Neuronal stem cell (in vitro differentiated cells): Measurements from ENCODE around the gene PIEZO2.

Experiments used
- DNase-seq: peaks from one replicate; pipeline ENCODE4 v3.0.0-alpha.2; 2013; ENCODE audit warnings: low spot score
- H2AFZ ChIP-seq: one replicate; pipeline ENCODE4 v1.6.1; 2013; ENCODE audit warnings: mild to moderate bottlenecking, low read length, inconsistent platforms
- H2AK5ac ChIP-seq: 2 replicates; pipeline ENCODE4 v1.6.1; 2013; ENCODE audit warnings: low read depth, mild to moderate bottlenecking, inconsistent platforms, low read length, moderate library complexity, mixed read lengths
- H2BK120ac ChIP-seq: 2 replicates; pipeline ENCODE4 v1.6.1; 2013; ENCODE audit warnings: low read depth, mild to moderate bottlenecking, inconsistent platforms, low read length, moderate library complexity, mixed read lengths
- H2BK12ac ChIP-seq: one replicate; pipeline ENCODE4 v1.6.1; 2013; ENCODE audit warnings: low read length, inconsistent platforms
- H2BK15ac ChIP-seq: 2 replicates; pipeline ENCODE4 v1.6.1; 2013; ENCODE audit warnings: mild to moderate bottlenecking, low read length, inconsistent platforms, mixed read lengths
- H2BK5ac ChIP-seq: one replicate; pipeline ENCODE4 v1.6.1; 2013; ENCODE audit warnings: inconsistent platforms, mild to moderate bottlenecking, low read length, moderate library complexity
- H3K14ac ChIP-seq: one replicate; pipeline ENCODE4 v1.6.1; 2013; ENCODE audit warnings: low read length, inconsistent platforms
- H3K18ac ChIP-seq: 2 replicates; pipeline ENCODE4 v1.6.1; 2013; ENCODE audit warnings: low read length, inconsistent platforms
- H3K23ac ChIP-seq: 2 replicates; pipeline ENCODE4 v1.6.1; 2013; ENCODE audit warnings: low read depth, mild to moderate bottlenecking, mixed read lengths, low read length, inconsistent platforms; ENCODE audit not compliant: poor library complexity
- H3K27ac ChIP-seq: replicated peaks from 3 replicates; pipeline ENCODE4 v1.5.1; 2013; ENCODE audit warnings: low read length, inconsistent platforms
- H3K27me3 ChIP-seq, 3 experiments: 2 replicates each; pipeline ENCODE4 v1.6.1; 2013; ENCODE audit warnings: low read length in 3 of 3, mild to moderate bottlenecking in 2 of 3, inconsistent platforms in 1 of 3, low read depth in 1 of 3, mixed read lengths in 1 of 3, moderate library complexity in 1 of 3; ENCODE audit not compliant: control insufficient read depth in 3 of 3, insufficient read depth in 3 of 3
- H3K36me3 ChIP-seq, 2 donors: replicated peaks in 1 of 2; 2 replicates each; pipeline ENCODE4 v1.6.1; 2013; ENCODE audit warnings: low read length in 2 of 2; ENCODE audit not compliant: control insufficient read depth in 2 of 2, insufficient read depth in 2 of 2
- H3K4ac ChIP-seq: 2 replicates; pipeline ENCODE4 v1.6.1; 2013; ENCODE audit warnings: inconsistent platforms, mild to moderate bottlenecking, low read length, moderate library complexity
- H3K4me1 ChIP-seq, 2 donors: 1 replicate in 1 of 2; 2 replicates in 1 of 2; pipeline ENCODE4 v1.6.1; 2013; ENCODE audit warnings: low read length in 2 of 2, low read depth in 1 of 2; ENCODE audit not compliant: control insufficient read depth in 2 of 2, insufficient read depth in 1 of 2
- H3K4me2 ChIP-seq: one replicate; pipeline ENCODE4 v1.6.1; 2013; ENCODE audit warnings: mild to moderate bottlenecking, low read length, inconsistent platforms; ENCODE audit not compliant: insufficient read depth, poor library complexity, severe bottlenecking
- H3K4me3 ChIP-seq, 2 donors: 2 replicates each; pipeline ENCODE4 v1.5.1; 2013; ENCODE audit warnings: low read length in 2 of 2, mild to moderate bottlenecking in 2 of 2, inconsistent platforms in 1 of 2, moderate library complexity in 1 of 2
- H3K79me1 ChIP-seq: one replicate; pipeline ENCODE4 v1.6.1; 2013; ENCODE audit warnings: low read depth, mild to moderate bottlenecking, inconsistent platforms, low read length, moderate library complexity
- H3K9ac ChIP-seq: one replicate; pipeline ENCODE4 v1.6.1; 2013; ENCODE audit warnings: mild to moderate bottlenecking, low read depth, low read length, inconsistent platforms; ENCODE audit not compliant: poor library complexity
- H3K9me3 ChIP-seq, 2 donors: replicated peaks in 1 of 2; 2 replicates each; pipeline versions ENCODE3 to v1.6.1; 2013; ENCODE audit warnings: low read length in 2 of 2, mild to moderate bottlenecking in 2 of 2, inconsistent platforms in 1 of 2, low read depth in 1 of 2, mixed read lengths in 1 of 2, moderate library complexity in 1 of 2; ENCODE audit not compliant: control insufficient read depth in 2 of 2, insufficient read depth in 1 of 2
- H4K8ac ChIP-seq: one replicate; pipeline ENCODE4 v1.6.1; 2013; ENCODE audit warnings: low read depth, mild to moderate bottlenecking, inconsistent platforms, low read length, moderate library complexity
- H4K91ac ChIP-seq: one replicate; pipeline ENCODE4 v1.6.1; 2013; ENCODE audit warnings: low read length, low read depth, mild to moderate bottlenecking, inconsistent platforms; ENCODE audit not compliant: poor library complexity
- WGBS, 2 donors: extraction: QIAGEN DNeasy Blood & Tissue Kit; methylation state at CpG; one replicate each; pipeline ENCODE4 v1.1.7; 2013; ENCODE audit warnings: missing lambda C conversion rate in 2 of 2, mixed read lengths in 1 of 2; ENCODE audit not compliant: insufficient read length in 2 of 2, insufficient replicate concordance in 1 of 2; ENCODE audit errors: extremely low coverage in 2 of 2; 5-methylcytosine and 5-hydroxymethylcytosine counted together

PIEZO2 gene

DNA sequence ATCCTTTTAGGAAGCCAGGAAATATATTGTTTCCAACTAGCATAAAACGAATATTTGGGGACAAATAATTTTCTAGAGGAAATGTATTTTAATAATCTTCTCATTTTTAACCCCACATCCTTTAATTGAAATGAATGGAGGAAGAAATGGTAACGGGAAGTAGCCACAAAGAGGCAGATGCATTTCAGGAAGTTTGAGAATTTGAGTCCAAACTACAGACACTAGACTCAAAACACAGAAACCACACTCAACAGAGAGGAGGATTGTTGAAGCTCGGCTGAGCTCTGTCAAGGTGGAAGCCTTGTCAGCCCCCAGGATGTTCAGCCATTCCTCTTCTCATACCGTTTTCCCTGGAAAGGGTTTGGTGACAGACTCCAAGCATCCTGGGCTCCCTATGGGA, 335.0 kb downstream of the PIEZO2 start:
- H3K27ac ChIP-seq, result no peak overlapping the region
- H2BK15ac ChIP-seq, result no peak overlapping the region
- no peak overlapping the region for H3K23ac ChIP-seq
- no peak overlapping the region for H3K4me2 ChIP-seq
- peaks cover 0 to 2% of the 10 kb centered on the region in 2 donors for H3K9me3 ChIP-seq
- H4K91ac ChIP-seq, result no peak overlapping the region
- no peaks in the 10 kb centered on the region for H3K79me1 ChIP-seq
- no peak overlapping the region for H4K8ac ChIP-seq
- WGBS, 2 donors, result no CpG with 5 or more reads among the region's 4 CpGs
- H3K9ac ChIP-seq, result no peak overlapping the region
- no peak overlapping the region for H3K14ac ChIP-seq
- no peak overlapping the region for H2AFZ ChIP-seq
- H3K4me1 ChIP-seq, result no peaks in the 10 kb centered on the region
- no peaks in the 10 kb centered on the region for H3K27me3 ChIP-seq
- no peak overlapping the region for H3K18ac ChIP-seq
- no peak overlapping the region for H2BK12ac ChIP-seq
- DNase-seq, result no peak
- no peaks in the 10 kb centered on the region for H3K36me3 ChIP-seq
- H2BK5ac ChIP-seq, result no peak overlapping the region
- H3K4ac ChIP-seq, result no peak overlapping the region
- no peak overlapping the region for H2AK5ac ChIP-seq
- no peak overlapping the region for H3K4me3 ChIP-seq
- no peak overlapping the region for H2BK120ac ChIP-seq

DNA sequence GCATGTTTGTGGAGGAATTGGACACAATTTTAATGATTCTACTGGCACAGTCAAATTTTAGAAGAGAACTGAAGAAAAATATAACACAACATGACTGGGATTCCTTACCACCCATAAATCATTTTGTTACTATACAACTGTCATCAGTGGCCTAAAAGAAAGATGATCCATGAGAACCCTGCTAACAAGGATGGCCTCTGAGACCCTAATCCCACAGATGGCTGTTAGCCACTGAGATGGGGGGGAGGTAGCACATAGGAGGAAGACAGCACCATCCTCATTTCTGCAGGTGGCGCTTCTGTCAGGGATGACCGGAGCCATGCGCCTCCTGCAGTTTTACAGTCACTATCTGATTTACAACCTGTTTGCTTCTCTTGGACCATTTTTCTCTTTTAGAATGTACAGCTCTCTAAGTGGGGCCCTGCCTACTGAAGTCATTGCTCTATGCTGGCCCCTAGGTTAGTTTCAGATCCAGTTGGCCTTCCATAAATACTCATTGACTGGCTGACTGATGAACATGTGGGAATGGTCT, 343.7 kb downstream of the PIEZO2 start:
- Histone ChIP-seq H3K27ac (no peak overlapping the region), H4K8ac (no peak overlapping the region), H2AK5ac (no peak overlapping the region), H3K4ac (no peak overlapping the region), H2BK12ac (no peak overlapping the region), H3K27me3 (no peaks in the 10 kb centered on the region), H3K4me3 (no peak overlapping the region), H3K36me3 (no peaks in the 10 kb centered on the region), H4K91ac (no peak overlapping the region), H2BK120ac (no peak overlapping the region), H3K4me2 (no peak overlapping the region), H2AFZ (no peak overlapping the region), H3K18ac (no peak overlapping the region), H3K23ac (no peak overlapping the region), H2BK15ac (no peak overlapping the region), H3K9me3 (no peaks in the 10 kb centered on the region), H3K9ac (no peak overlapping the region), H3K79me1 (no peaks in the 10 kb centered on the region), H3K4me1 (no peaks in the 10 kb centered on the region), H3K14ac (no peak overlapping the region), H2BK5ac (no peak overlapping the region)
- no peak for DNase-seq
- no CpG with 5 or more reads among the region's 3 CpGs for WGBS, 2 donors

DNA sequence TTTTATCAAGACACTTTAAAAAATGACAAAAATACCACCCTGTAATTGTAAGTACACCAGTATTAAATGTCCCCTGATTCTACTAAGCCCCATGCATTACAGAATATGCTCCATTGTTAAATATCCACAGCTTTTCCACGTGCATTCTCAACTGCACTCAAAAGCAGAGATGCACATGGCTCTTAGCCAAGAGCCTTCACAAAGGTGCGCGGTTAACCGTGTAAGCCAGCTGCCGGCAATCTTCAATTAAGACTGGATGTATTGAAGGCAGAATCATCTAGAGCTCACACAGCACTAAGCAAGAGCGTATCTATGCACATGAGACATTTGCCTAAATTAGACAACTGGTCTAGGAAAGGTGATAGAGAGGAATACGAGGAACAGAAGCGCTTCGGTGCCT, 345.2 kb downstream of the PIEZO2 start:
- no peak overlapping the region for H3K9ac ChIP-seq
- H2AFZ ChIP-seq, result no peak overlapping the region
- H3K36me3 ChIP-seq, result no peaks in the 10 kb centered on the region
- no peak overlapping the region for H2BK5ac ChIP-seq
- no peak overlapping the region for H3K4me3 ChIP-seq
- no peak overlapping the region for H2BK15ac ChIP-seq
- H3K23ac ChIP-seq, result no peak overlapping the region
- H3K4ac ChIP-seq, result no peak overlapping the region
- H2BK12ac ChIP-seq, result no peak overlapping the region
- H3K9me3 ChIP-seq, result no peaks in the 10 kb centered on the region
- H2BK120ac ChIP-seq, result no peak overlapping the region
- no peaks in the 10 kb centered on the region for H3K79me1 ChIP-seq
- no peak for DNase-seq
- no peaks in the 10 kb centered on the region for H3K27me3 ChIP-seq
- H3K27ac ChIP-seq, result no peak overlapping the region
- H4K8ac ChIP-seq, result no peak overlapping the region
- no peak overlapping the region for H2AK5ac ChIP-seq
- no CpG with 5 or more reads among the region's 9 CpGs for WGBS, 2 donors
- H3K4me1 ChIP-seq, result no peaks in the 10 kb centered on the region
- H3K4me2 ChIP-seq, result no peak overlapping the region
- H3K14ac ChIP-seq, result no peak overlapping the region
- no peak overlapping the region for H3K18ac ChIP-seq
- H4K91ac ChIP-seq, result no peak overlapping the region

DNA sequence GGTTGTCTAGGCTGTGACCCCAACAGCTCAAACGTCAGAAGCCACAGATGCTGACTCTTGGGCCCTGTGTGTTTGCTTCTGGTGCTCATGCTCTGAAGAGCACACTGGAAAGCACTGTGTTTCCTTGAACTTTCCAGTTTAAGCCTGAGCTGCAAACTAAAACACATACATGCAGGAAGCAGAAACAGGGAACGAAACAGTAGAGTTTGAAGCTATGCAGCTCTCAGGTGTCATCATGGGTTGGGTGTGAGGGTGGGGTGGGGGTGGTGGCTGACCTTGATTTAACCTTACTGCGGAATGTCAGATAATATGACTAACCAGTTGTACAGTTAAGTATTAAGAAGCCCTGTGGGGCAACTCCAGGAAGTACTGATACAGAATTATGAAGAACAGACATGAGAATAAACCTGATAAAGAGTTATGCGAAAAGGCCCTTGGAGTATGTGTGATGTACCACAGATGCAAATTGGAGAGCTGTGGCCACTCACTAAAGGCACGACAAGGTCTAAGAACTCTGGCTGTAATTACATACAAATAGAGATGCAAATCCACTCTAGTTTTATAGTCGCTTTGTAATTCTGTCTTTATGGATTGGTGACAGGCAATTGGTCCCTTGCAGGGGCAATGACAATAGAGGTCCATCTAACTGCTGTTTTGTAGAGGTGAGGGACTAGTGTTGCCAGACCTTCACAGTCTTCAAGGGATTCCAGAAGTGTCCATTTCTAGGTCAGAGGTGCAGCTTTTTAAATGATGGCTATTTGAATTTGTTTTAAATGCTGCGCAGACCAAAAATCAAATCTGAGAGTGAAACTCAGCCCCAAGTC, 350.4 kb downstream of the PIEZO2 start:
- Histone ChIP-seq H3K27ac (no peak overlapping the region), H4K8ac (no peak overlapping the region), H3K4me2 (no peak overlapping the region), H3K23ac (no peak overlapping the region), H3K27me3 (no peaks in the 10 kb centered on the region), H3K14ac (no peak overlapping the region), H3K36me3 (no peaks in the 10 kb centered on the region), H2AFZ (no peak overlapping the region), H3K4me1 (no peaks in the 10 kb centered on the region), H3K9ac (no peak overlapping the region), H3K9me3 (no peaks in the 10 kb centered on the region), H3K4me3 (no peak overlapping the region), H2BK5ac (no peak overlapping the region), H2BK120ac (no peak overlapping the region), H3K79me1 (no peaks in the 10 kb centered on the region), H2AK5ac (no peak overlapping the region), H2BK12ac (no peak overlapping the region), H2BK15ac (no peak overlapping the region), H3K18ac (no peak overlapping the region), H4K91ac (no peak overlapping the region), H3K4ac (no peak overlapping the region)
- WGBS, 2 donors, result no CpG with 5 or more reads among the region's 7 CpGs
- DNase-seq, result no peak
